ENCODE data around the gene MAST4.

The MAST4 gene

GRCh38 chr5:66595756-66596635 is at the start of gene MAST4:
Gene MAST4 (plus strand): TSS chr5:66596393. CDS start chr5:66596656, 263 bp downstream.
- DNase-seq (ENCODE audit: low read depth), result peak; percentile 80

- DNase-seq (ENCODE audit: low read depth), result no peak
These were observed 49.7 kb upstream of the MAST4 start for GRCh38 chr5:66546541-66546940.

DNA sequence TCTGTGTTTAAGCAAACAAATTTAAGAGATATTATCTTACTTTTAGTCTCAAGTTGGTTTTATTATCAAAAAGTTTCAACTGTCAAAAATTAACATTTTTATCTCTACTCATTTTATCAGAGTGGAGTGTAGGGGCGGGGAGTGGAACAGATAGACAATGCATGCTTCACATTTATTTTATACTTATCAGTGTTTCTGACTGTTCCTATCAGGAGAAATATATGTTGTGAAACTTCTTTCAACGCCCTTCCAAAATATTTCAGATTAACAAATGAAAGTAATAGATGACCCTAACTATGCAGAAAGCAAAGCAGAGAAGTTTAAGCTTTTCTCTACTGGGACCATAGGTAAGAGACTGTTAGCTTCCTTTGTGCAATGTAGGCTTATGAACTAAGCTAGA is 44.9 kb upstream of the MAST4 start:
- DNase-seq (ENCODE audit: low read depth), result no peak

GRCh38 chr5:66551945-66552344 is 44.2 kb upstream of the MAST4 start:
- no peak for DNase-seq (ENCODE audit: low read depth)

GRCh38 chr5:66553368-66553912 is 42.8 kb upstream of the MAST4 start:
- no peak for DNase-seq (ENCODE audit: low read depth)

DNA sequence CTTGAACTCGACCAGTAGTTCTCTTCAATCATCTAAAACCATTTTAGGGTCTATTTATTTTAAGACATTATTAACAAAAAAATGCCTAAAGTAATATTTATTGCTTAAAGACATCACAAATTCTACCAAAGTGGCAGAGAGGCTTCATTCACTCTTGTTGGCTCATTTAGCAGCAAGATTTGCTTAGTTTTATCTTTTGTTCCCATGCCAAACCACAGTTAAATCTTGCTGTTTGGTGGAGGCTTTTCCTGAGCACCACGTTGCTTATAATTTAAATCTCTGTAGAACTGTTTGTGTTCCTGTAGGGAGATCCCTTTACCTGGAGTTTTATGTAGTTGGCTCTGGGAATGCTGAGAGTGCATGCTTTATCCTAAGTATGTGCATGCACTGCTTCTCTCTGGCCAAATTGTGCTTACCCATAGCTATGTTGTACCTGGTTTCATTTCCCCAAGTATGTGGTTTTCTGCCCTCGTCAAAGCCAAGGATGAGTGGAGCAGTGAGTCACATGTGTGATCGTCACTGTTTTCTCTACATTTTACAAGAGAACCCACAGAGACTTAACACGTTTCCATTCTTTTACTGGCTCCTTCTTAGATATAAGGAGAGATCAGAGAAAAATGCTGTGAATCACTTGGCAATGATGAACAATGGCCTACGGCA is 42.1 kb upstream of the MAST4 start:
- no peak for DNase-seq (ENCODE audit: low read depth)

- no peak for DNase-seq (ENCODE audit: low read depth)
These were observed 41.3 kb upstream of the MAST4 start for GRCh38 chr5:66554884-66555283.

- no peak for DNase-seq (ENCODE audit: low read depth)
These were observed 37.6 kb upstream of the MAST4 start for GRCh38 chr5:66558560-66558959.

- DNase-seq (ENCODE audit: low read depth), result no peak
These were observed 35.8 kb upstream of the MAST4 start for GRCh38 chr5:66560371-66560770.

DNA sequence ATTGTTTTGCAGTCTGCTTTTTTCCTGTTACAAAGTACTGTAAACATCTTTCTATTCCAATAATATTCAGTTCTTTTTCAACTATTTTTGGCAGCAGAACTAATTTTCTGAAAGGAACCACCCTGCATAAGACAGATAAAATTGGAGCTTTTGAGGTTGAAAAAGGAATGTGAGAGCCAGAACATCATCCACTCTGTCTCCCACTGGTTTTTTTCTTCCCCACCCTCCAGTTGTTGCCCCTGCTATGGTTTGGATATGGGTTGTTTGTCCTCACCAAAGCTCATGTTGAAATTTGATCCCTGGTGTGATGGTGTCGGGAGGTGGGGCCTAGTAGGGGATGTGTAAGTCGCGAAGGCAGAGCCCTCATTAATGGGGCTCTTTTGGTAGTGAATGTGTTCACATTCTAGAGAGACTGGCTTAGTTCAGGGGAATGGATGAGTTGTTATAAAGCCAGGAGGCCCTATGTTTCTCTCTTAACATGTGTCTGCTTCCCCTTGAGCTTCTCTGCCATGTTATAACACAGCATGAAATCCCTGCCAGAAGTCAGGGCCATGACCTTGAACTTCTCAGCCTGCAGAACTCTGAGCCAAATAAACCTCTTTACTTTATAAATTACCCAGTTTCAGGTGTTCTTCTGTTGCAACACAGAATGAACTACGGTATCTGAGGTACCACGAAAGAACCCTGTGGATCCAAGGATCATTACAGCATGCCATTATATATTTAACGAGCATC is 34.8 kb upstream of the MAST4 start:
- DNase-seq (ENCODE audit: low read depth), result no peak

- DNase-seq (ENCODE audit: low read depth), result no peak
These were observed 30.3 kb upstream of the MAST4 start for GRCh38 chr5:66565878-66566277.

- DNase-seq (ENCODE audit: low read depth), result no peak
These were observed 28.7 kb upstream of the MAST4 start for GRCh38 chr5:66567474-66567873.

DNA sequence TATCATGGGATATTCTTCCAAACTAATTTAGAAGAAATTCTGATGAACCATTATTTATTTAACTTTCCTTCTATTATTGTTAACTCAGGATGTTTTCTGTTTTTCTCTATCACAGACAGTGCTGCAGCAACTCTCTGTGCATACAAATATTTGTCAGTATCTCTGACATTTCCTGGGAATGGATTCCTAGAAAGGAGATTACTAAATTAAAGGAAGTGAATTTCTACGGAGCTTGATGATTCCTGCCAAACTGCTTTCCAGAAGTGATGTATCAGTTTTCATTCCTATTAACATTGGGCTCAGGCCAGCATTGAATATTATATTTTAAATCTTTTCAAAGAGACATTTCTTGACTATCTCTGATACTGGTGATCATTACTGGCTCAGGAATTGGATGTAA is 26.0 kb upstream of the MAST4 start:
- DNase-seq (ENCODE audit: low read depth), result no peak

- DNase-seq (ENCODE audit: low read depth), result no peak
These were observed 22.5 kb upstream of the MAST4 start for GRCh38 chr5:66573733-66574132.

- DNase-seq (ENCODE audit: low read depth), result no peak
These were observed 13.6 kb upstream of the MAST4 start for GRCh38 chr5:66582499-66583165.

DNA sequence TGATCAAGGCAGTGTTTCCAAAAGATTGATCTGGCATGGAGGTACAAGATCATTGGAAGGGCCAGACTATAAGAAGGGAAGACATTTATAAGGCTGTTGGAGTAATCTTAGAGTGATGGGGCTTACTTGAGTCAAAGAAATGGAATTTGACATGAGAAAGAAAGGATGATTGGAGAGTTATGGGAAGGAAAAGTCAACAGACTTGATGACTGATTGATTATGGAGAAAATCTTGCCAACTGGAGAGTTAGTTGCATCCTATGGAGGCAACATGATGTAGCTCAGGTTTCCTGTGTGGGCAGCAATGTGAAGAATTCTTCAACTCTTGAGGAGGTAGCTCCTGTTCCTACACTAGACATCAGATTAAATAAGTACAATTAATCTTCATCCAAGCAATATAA is 10.9 kb upstream of the MAST4 start:
- no peak for DNase-seq (ENCODE audit: low read depth)

GRCh38 chr5:66587771-66588170 is 8.4 kb upstream of the MAST4 start:
- DNase-seq (ENCODE audit: low read depth), result no peak

- peak; percentile 5 for DNase-seq (ENCODE audit: low read depth)
These were observed 516 bp downstream of the MAST4 start for GRCh38 chr5:66596636-66597182.

GRCh38 chr5:66597183-66597757 is 1.1 kb downstream of the MAST4 start:
- no peak for DNase-seq (ENCODE audit: low read depth)

- DNase-seq (ENCODE audit: low read depth), result no peak
These were observed 6.4 kb downstream of the MAST4 start for GRCh38 chr5:66602621-66603020.

DNA sequence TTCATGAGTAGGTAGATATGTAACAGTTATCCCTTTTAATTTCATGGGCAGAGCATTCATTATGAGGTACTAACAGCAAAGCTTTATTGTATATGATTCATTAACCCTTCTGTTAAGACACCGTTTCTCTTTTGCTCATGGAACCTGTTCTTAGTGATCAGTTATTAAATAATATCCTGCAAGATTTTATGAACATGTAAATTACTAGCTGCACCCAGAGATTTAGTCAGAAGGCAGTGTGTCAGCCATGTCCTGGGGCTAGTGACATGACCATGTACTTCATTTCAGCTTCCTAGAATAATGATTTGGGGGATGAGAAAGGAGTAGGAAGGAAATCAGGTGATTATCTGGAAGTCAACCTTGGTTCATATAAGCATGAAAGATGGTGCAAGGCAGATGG is 7.0 kb downstream of the MAST4 start:
- no peak for DNase-seq (ENCODE audit: low read depth)

Measured in fibroblast of gingiva (primary cell).